DMS153 treated with DMSO at 0.1 percent for 48 hours (cell line): Measurements from ENCODE around the gene WWOX.

Source experiments
- DNase-seq: peaks from one replicate; lab custom pipeline; 2025; ENCODE audit not compliant: unreplicated experiment; lab: John Stamatoyannopoulos, UW

The WWOX gene

GRCh38 chr16:78326731-78327130 is 227.3 kb downstream of the WWOX start:
- DNase-seq = no peak

GRCh38 chr16:78331731-78332130 is 232.3 kb downstream of the WWOX start:
- no peak for DNase-seq

- no peak for DNase-seq
These were observed 234.4 kb downstream of the WWOX start for GRCh38 chr16:78333808-78334207.

- DNase-seq = no peak
These were observed 241.1 kb downstream of the WWOX start for GRCh38 chr16:78340590-78340989.

GRCh38 chr16:78348068-78348467 is 248.6 kb downstream of the WWOX start:
- DNase-seq = no peak

GRCh38 chr16:78348886-78349285 is 249.4 kb downstream of the WWOX start:
- DNase-seq = no peak

- no peak for DNase-seq
These were observed 252.7 kb downstream of the WWOX start for GRCh38 chr16:78352184-78352583.

- peak; percentile 48 for DNase-seq
These were observed 254.3 kb downstream of the WWOX start for GRCh38 chr16:78353640-78354275.

GRCh38 chr16:78362524-78363135 is 263.2 kb downstream of the WWOX start:
- no peak for DNase-seq

GRCh38 chr16:78363843-78364555 is 264.5 kb downstream of the WWOX start:
- DNase-seq = no peak

GRCh38 chr16:78364556-78364880 is 265.1 kb downstream of the WWOX start:
- no peak for DNase-seq

- no peak for DNase-seq
These were observed 265.9 kb downstream of the WWOX start for GRCh38 chr16:78365366-78365765.

GRCh38 chr16:78368121-78369102 is 269.0 kb downstream of the WWOX start:
- DNase-seq = no peak

- no peak for DNase-seq
These were observed 272.8 kb downstream of the WWOX start for GRCh38 chr16:78372277-78372676.

- DNase-seq = no peak
These were observed 275.7 kb downstream of the WWOX start for GRCh38 chr16:78375055-78375679.

- DNase-seq = no peak
These were observed 277.0 kb downstream of the WWOX start for GRCh38 chr16:78376452-78376851.

GRCh38 chr16:78377312-78377711 is 277.9 kb downstream of the WWOX start:
- no peak for DNase-seq

- no peak for DNase-seq
These were observed 281.6 kb downstream of the WWOX start for GRCh38 chr16:78381060-78381459.

- DNase-seq = no peak
These were observed 283.7 kb downstream of the WWOX start for GRCh38 chr16:78383118-78383517.

- no peak for DNase-seq
These were observed 285.8 kb downstream of the WWOX start for GRCh38 chr16:78385086-78385805.
